K562 (cell line): ENCODE measurements around the gene MYCBPAP. TPM values are rescaled to one million over a fixed set of nuclear protein-coding genes. Genes with fewer than 3 reads are reported as not detected.

Experiments used
- ATAC-seq: fragments of 200-7000 bp; cut with Tn5 transposase; 3 replicates; pipeline ENCODE4 v1.9.1; 2020; ENCODE audit warnings: moderate library complexity
- BruUV-seq: library from RNA; stranded (reverse); fragments of 400-500 nt; replicated peaks from 2 replicates; lab custom pipeline; 2021; lab: Mats Ljungman, UMichigan
- CTCF ChIA-PET: fragments of 300-600 bp; formaldehyde crosslinking; extraction: SDS; loops from one replicate; lab custom pipeline; 2021; ENCODE audit warnings: low intra/inter-chr PET ratio; lab: Yijun Ruan, JAX
- POLR2A ChIA-PET: fragments of 300-600, 350-650 bp; sonication (Branson Sonifier 250); formaldehyde crosslinking; extraction: SDS; loops from one replicate; lab custom pipeline; 2021; ENCODE audit warnings: antibody characterized with exemption, inconsistent platforms; lab: Yijun Ruan, JAX
- DNase-seq, 4 experiments: peaks; one replicate each; pipeline versions ENCODE4 v3.0.0 to v3.0.0-alpha.2; 2011 to 2018; ENCODE audit warnings: low spot score in 3 of 4, mixed read lengths in 3 of 4; ENCODE audit errors: extremely low read depth in 1 of 4
- FAIRE-seq: peaks from 2 replicates; lab custom pipeline; 2011; peaks lifted over from hg19 to GRCh38; lab: Jason Lieb, UNC
- H2AFZ ChIP-seq: 2 replicates; pipeline ENCODE4 v1.6.0; 2011; ENCODE audit warnings: low read depth, low read length, control low read depth, inconsistent platforms
- H3K27ac ChIP-seq: fragments of 200-600 bp; 3 replicates; pipeline ENCODE4 v1.8.0; 2011; ENCODE audit warnings: low read depth, mild to moderate bottlenecking, control low read depth, inconsistent platforms, low read length, moderate library complexity, mixed read lengths; ENCODE audit errors: extremely low read depth
- H3K27me3 ChIP-seq, 2 experiments: fragments of 300-600 bp in 1 of 2; 2 replicates in 1 of 2; 3 replicates in 1 of 2; pipeline versions ENCODE4 v1.6.0 to v1.8.0; 2011; ENCODE audit warnings: inconsistent platforms in 2 of 2, low read length in 2 of 2, mild to moderate bottlenecking in 1 of 2, mixed read lengths in 1 of 2, moderate library complexity in 1 of 2; ENCODE audit not compliant: control insufficient read depth in 2 of 2, insufficient read depth in 2 of 2
- H3K36me3 ChIP-seq: fragments of 300-600 bp; 3 replicates; pipeline ENCODE4 v1.8.0; 2011; ENCODE audit warnings: mild to moderate bottlenecking, low read length, inconsistent platforms; ENCODE audit not compliant: control insufficient read depth, insufficient read depth
- H3K4me1 ChIP-seq, 2 experiments: fragments of 200-600 bp in 1 of 2; replicated peaks in 1 of 2; 2 replicates in 1 of 2; 3 replicates in 1 of 2; pipeline versions ENCODE4 v1.5.1 to v1.8.0; 2011; ENCODE audit warnings: inconsistent platforms in 2 of 2, low read length in 2 of 2, mild to moderate bottlenecking in 1 of 2, mixed read lengths in 1 of 2, moderate library complexity in 1 of 2; ENCODE audit not compliant: control insufficient read depth in 2 of 2, insufficient read depth in 2 of 2
- H3K4me2 ChIP-seq: 2 replicates; pipeline ENCODE4 v1.6.1; 2011; ENCODE audit warnings: low read length, control low read depth, inconsistent platforms, mixed read lengths; ENCODE audit not compliant: insufficient read depth
- H3K4me3 ChIP-seq: fragments of 200-600 bp; sonication (generic), shearing (Covaris generic); 2 replicates; pipeline ENCODE4 v1.5.1; 2016; ENCODE audit warnings: control low read depth, inconsistent platforms
- H3K79me2 ChIP-seq: fragments of 200-600 bp; 3 replicates; pipeline ENCODE4 v1.8.0; 2011; ENCODE audit warnings: low read length, inconsistent platforms; ENCODE audit not compliant: control insufficient read depth, insufficient read depth
- H3K9ac ChIP-seq, 2 experiments: 2 replicates each; pipeline versions ENCODE4 v1.6.0 to v1.6.1; 2011; ENCODE audit warnings: low read depth in 2 of 2, low read length in 2 of 2, control low read depth in 1 of 2, inconsistent platforms in 1 of 2, mild to moderate bottlenecking in 1 of 2, mixed read lengths in 1 of 2; ENCODE audit not compliant: insufficient read depth in 1 of 2
- H3K9me1 ChIP-seq: one replicate; pipeline ENCODE4 v1.6.0; 2011; ENCODE audit warnings: inconsistent platforms, mild to moderate bottlenecking, low read length, moderate library complexity; ENCODE audit not compliant: control insufficient read depth, insufficient read depth
- H3K9me3 ChIP-seq: replicated peaks from 2 replicates; pipeline ENCODE4 v1.5.1; 2011; ENCODE audit warnings: low read depth, low read length, inconsistent platforms; ENCODE audit not compliant: control insufficient read depth, insufficient read depth
- H4K20me1 ChIP-seq: replicated peaks from 2 replicates; pipeline ENCODE4 v1.6.1; 2011; ENCODE audit warnings: low read length, inconsistent platforms, mixed read lengths; ENCODE audit not compliant: control insufficient read depth, insufficient read depth
- CBX1 ChIP-seq: sonication (generic); IDR thresholded peaks from 2 replicates; pipeline ENCODE4 v1.6.1; 2016; ENCODE audit warnings: antibody characterized with exemption, low read depth, mild to moderate bottlenecking
- CBX5 ChIP-seq: IDR thresholded peaks from 2 replicates; pipeline ENCODE4 v1.6.1; 2014; ENCODE audit warnings: low read depth, borderline replicate concordance
- DMBX1 ChIP-seq: fragments of 250-450 bp; sonication (Bioruptor Pico); IDR thresholded peaks from 2 replicates; pipeline ENCODE4 v1.8.0; 2022; ENCODE audit warnings: inconsistent platforms, mild to moderate bottlenecking, moderate library complexity, borderline replicate concordance
- ELF1 ChIP-seq: fragments of 200-800 bp; sonication (Bioruptor generic); IDR thresholded peaks from 2 replicates; pipeline ENCODE4 v1.6.1; 2016; ENCODE audit warnings: missing genetic modification characterization, missing compliant biosample characterization
- FOXK2 ChIP-seq, 2 experiments: fragments of 450-650 bp; IDR thresholded peaks in 1 of 2; conservative IDR thresholded peaks in 1 of 2; 2 replicates each; pipeline ENCODE4 v1.6.1; 2016; ENCODE audit warnings: low read depth in 2 of 2, mild to moderate bottlenecking in 1 of 2
- L3MBTL2 ChIP-seq: fragments of 450-650 bp; IDR thresholded peaks from 2 replicates; pipeline ENCODE4 v1.6.1; 2016; ENCODE audit warnings: mild to moderate bottlenecking, moderate library complexity
- POLR3G ChIP-seq: IDR thresholded peaks from 2 replicates; pipeline ENCODE4 v1.6.1; 2011; ENCODE audit not compliant: insufficient read length, insufficient replicate concordance; ENCODE audit errors: extremely low read depth
- PTRF ChIP-seq: fragments of 450-650 bp; IDR thresholded peaks from 2 replicates; pipeline ENCODE4 v1.6.1; 2016; ENCODE audit warnings: mild to moderate bottlenecking, missing genetic modification characterization, missing compliant biosample characterization
- RFX5 ChIP-seq: IDR thresholded peaks from 2 replicates; pipeline ENCODE4 v1.6.1; 2011; ENCODE audit warnings: low read depth, mild to moderate bottlenecking, improper control_type of control experiment, low read length
- STAT5A ChIP-seq: IDR thresholded peaks from 2 replicates; pipeline ENCODE4 v1.6.1; 2012; ENCODE audit warnings: low read length, inconsistent platforms, borderline replicate concordance
- U2AF1 ChIP-seq: fragments of 200-400 bp; formaldehyde crosslinking; optimal IDR thresholded peaks from 2 replicates; pipeline ENCODE3; 2017; ENCODE audit warnings: mild to moderate bottlenecking, low read depth, low read length, moderate library complexity
- ZFP30 ChIP-seq: fragments of 250-450 bp; sonication (Bioruptor Pico); IDR thresholded peaks from 2 replicates; pipeline ENCODE4 v1.8.0; 2022; ENCODE audit warnings: moderate library complexity, mild to moderate bottlenecking, inconsistent platforms, borderline replicate concordance
- WGBS: fragments of 100-300 bp; shearing (Covaris generic); methylation state at CpG from one replicate; pipeline ENCODE4 v1.1.6; 2016; ENCODE audit warnings: low coverage, mixed read lengths; ENCODE audit not compliant: insufficient coverage; ENCODE audit errors: missing lambda C conversion rate; 5-methylcytosine and 5-hydroxymethylcytosine counted together
- in situ Hi-C: fragments of 300-500 bp; cut with MboI; formaldehyde crosslinking; loops from 4 replicates; pipeline ENCODE4 v1.15.0; 2018; ENCODE audit warnings: inconsistent platforms, mixed read lengths
- intact Hi-C: fragments of 100-400 bp; cut with micrococcal nuclease; formaldehyde crosslinking; loops from 2 replicates; pipeline ENCODE4 v1.14.2; 2022
- polyA plus RNA-seq, 8 experiments: library from polyadenylated mRNA; depleted of rRNA in 4 of 8; stranded (reverse) in 5 of 8; unstranded in 3 of 8; fragments of >200 nt; fragmentation: Nextera tagmentation in 2 of 8; fragmentation: Illumina TruSeq in 1 of 8; extraction: Ambion mirVana in 2 of 8; extraction: Trizol in 1 of 8; gene quantifications; 2 replicates each; pipeline versions ENCODE4 v1.2.1 to v1.2.3, GENCODE V29; 2011 to 2014; ENCODE audit warnings: inconsistent platforms in 1 of 8, missing spikeins in 1 of 8
- total RNA-seq, 7 experiments: library from RNA; depleted of rRNA in 6 of 7; stranded (reverse); fragments of >200 nt in 6 of 7; fragmentation: Illumina TruSeq in 2 of 7; extraction: Trizol in 2 of 7; gene quantifications; 2 replicates each; pipeline versions ENCODE4 v1.2.1 to v1.2.3, GENCODE V29; 2011 to 2021; ENCODE audit warnings: low replicate concordance in 1 of 7
- TF ChIP-seq, protein P1 (sequence below), 2 experiments: fragments of 450-650 bp in 1 of 2; IDR thresholded peaks; 2 replicates each; pipeline ENCODE4 v1.6.1; 2011 to 2017; ENCODE audit warnings: low read depth in 2 of 2, antibody characterized with exemption in 1 of 2, borderline replicate concordance in 1 of 2, low read length in 1 of 2, mild to moderate bottlenecking in 1 of 2, mixed read lengths in 1 of 2; ENCODE audit not compliant: control insufficient read depth in 1 of 2
- TF ChIP-seq, protein P2 (sequence below): sonication (generic); formaldehyde crosslinking; IDR thresholded peaks from 2 replicates; pipeline ENCODE4 v1.8.0; 2022; ENCODE audit warnings: mild to moderate bottlenecking, missing genetic modification reagents

The MYCBPAP gene
- total and polyA plus RNA-seq, 9 of the 15 experiments (the other 6 are each of a cell fraction or from before 2014, with no cell fraction given), result not detected

DNA sequence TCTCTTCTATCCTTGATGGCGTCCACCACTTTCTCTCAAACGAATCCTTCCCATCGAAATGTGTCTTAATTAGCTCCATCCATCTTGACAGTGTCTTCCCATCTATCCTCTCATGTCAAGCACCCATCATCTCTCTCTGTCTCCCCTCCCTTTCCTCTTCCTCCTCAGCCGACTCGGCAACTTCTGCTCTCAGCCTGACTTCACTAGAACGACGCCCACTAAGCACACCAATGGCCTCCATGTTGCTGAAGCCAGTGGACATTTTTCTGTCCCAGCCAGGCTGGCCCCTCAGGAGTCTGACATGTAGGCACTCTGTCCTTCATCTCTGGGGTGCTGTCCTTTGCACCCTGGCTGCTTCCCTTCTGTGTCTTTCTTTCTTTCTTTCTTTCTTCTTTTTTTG is 36.3 kb downstream of the MYCBPAP start:
- FAIRE-seq (no peak), DNase-seq (no peak)
- H3K9ac ChIP-seq, result no peak overlapping the region
- H2AFZ ChIP-seq, result peak overlapping the region; percentile 60; the same call in 1 of the 2 replicates
- no peak overlapping the region for H3K4me2 ChIP-seq
- POLR2A ChIA-PET, result interaction anchor here (0.8 kb wide), 1 partner anchor 93 kb away, joined by 3 read pairs; no protein-coding TSS in a partner anchor
- H3K79me2 ChIP-seq, result no peaks in the 10 kb centered on the region
- no peaks in the 10 kb centered on the region for H3K9me1 ChIP-seq
- TF ChIP-seq L3MBTL2 (no peak), DMBX1 (CRISPR knock-in tag) (no peak), POLR3G (no peak), CBX5 (no peak), PTRF (tag) (no peak), RFX5 (no peak), U2AF1 (no peak), ELF1 (tag) (no peak), FOXK2 (conservative IDR thresholded peaks at IDR 0.05 in 1 of 2, IDR thresholded peaks at IDR 0.05 in 1 of 2; ENCODE audit: low read depth in 2 of 2) (no peak), CBX1 (no peak), ZFP30 (no peak), STAT5A (no peak)
- TF ChIP-seq, protein P1, sequence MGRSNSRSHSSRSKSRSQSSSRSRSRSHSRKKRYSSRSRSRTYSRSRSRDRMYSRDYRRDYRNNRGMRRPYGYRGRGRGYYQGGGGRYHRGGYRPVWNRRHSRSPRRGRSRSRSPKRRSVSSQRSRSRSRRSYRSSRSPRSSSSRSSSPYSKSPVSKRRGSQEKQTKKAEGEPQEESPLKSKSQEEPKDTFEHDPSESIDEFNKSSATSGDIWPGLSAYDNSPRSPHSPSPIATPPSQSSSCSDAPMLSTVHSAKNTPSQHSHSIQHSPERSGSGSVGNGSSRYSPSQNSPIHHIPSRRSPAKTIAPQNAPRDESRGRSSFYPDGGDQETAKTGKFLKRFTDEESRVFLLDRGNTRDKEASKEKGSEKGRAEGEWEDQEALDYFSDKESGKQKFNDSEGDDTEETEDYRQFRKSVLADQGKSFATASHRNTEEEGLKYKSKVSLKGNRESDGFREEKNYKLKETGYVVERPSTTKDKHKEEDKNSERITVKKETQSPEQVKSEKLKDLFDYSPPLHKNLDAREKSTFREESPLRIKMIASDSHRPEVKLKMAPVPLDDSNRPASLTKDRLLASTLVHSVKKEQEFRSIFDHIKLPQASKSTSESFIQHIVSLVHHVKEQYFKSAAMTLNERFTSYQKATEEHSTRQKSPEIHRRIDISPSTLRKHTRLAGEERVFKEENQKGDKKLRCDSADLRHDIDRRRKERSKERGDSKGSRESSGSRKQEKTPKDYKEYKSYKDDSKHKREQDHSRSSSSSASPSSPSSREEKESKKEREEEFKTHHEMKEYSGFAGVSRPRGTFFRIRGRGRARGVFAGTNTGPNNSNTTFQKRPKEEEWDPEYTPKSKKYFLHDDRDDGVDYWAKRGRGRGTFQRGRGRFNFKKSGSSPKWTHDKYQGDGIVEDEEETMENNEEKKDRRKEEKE (IDR thresholded peaks at IDR 0.05; ENCODE audit: borderline replicate concordance in 1 of 2, control insufficient read depth in 1 of 2, low read depth in 2 of 2, low read length in 1 of 2), result no peak
- TF ChIP-seq, protein P2, sequence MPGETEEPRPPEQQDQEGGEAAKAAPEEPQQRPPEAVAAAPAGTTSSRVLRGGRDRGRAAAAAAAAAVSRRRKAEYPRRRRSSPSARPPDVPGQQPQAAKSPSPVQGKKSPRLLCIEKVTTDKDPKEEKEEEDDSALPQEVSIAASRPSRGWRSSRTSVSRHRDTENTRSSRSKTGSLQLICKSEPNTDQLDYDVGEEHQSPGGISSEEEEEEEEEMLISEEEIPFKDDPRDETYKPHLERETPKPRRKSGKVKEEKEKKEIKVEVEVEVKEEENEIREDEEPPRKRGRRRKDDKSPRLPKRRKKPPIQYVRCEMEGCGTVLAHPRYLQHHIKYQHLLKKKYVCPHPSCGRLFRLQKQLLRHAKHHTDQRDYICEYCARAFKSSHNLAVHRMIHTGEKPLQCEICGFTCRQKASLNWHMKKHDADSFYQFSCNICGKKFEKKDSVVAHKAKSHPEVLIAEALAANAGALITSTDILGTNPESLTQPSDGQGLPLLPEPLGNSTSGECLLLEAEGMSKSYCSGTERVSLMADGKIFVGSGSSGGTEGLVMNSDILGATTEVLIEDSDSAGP (CRISPR knock-in tag), result no peak
- TF ChIP-seq, all 486 proteins: peak for 0
- Histone ChIP-seq H3K36me3 (no peaks in the 10 kb centered on the region), H3K27ac (no peak overlapping the region), H3K4me3 (no peak overlapping the region), H3K27me3 (no peaks in the 10 kb centered on the region), H3K4me1 (peaks cover 15 to 57% of the 10 kb centered on the region in 2 experiments; a peak in 4 of 5 replicates), H3K9me3 (no peaks in the 10 kb centered on the region), H4K20me1 (0 out of 2 replicates have a peak, but pooled peaks cover 4% of the 10 kb centered on the region)
- in situ Hi-C loops (loop anchor here (10.0 kb wide), 1 partner anchor 410 kb away; no protein-coding TSS in a partner anchor), intact Hi-C loops (no loop called here)
- WGBS, result 29% methylated on average over 7 of the region's 7 CpGs
- CTCF ChIA-PET, result no interaction called here
- ATAC-seq, result no peak
- no TSS peak for BruUV-seq
